ENCODE data around the gene USPL1.

Gene USPL1

DNA sequence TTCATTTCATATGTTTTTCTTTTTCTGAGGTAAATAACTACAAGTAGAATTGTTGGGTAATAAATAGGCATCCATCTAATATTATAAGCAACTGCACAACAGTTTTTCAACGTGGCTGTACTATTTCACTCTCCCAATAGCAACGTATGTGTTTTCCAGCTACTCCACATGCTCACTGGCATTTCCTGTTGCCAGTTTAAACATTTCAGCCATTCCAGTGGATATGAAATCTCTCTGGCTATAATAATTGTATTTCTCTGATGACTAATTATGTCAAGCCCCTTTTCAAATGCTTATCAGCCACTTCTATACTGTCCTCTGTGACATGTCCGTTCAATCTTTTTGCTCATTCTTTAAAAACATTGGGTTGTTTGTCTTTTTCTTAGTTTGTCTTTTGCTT, 90.8 kb downstream of the USPL1 start:
- Histone ChIP-seq H3K9me3 (ENCODE audit: control insufficient read depth, insufficient read depth, low read length) (no peaks in the 10 kb centered on the region), H3K36me3 (ENCODE audit: insufficient read depth, low read length) (no peaks in the 10 kb centered on the region), H3K4me1 (ENCODE audit: insufficient read depth, low read length) (peaks cover 4% of the 10 kb centered on the region; the same call in 1 of the 2 replicates), H3K9ac (ENCODE audit: low read depth, low read length) (no peak overlapping the region)

All from ES-I3 (cell line).